ENCODE results near the gene PKP4.

The PKP4 gene

DNA sequence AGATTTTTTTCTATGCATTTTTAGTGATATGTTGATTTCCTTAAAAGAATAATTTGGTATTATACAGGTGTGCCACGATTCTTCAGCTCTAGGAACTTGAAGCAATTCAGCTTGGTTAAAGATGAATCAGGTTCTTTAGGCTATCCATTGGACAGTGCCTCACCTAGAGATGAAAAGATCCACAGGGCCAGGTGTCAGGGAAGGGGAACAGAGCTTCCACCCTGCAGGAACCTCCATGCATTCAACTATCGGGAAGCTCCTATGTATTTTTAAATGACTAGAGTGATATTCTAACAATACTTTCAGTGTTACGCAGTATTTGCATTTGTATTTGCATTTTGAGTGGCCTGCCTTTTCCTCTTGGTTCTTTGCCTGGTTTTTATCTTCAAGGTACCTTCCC is 40.2 kb downstream of the PKP4 start:
- no peak for DNase-seq (ENCODE audit: low read depth, low spot score)

DNA sequence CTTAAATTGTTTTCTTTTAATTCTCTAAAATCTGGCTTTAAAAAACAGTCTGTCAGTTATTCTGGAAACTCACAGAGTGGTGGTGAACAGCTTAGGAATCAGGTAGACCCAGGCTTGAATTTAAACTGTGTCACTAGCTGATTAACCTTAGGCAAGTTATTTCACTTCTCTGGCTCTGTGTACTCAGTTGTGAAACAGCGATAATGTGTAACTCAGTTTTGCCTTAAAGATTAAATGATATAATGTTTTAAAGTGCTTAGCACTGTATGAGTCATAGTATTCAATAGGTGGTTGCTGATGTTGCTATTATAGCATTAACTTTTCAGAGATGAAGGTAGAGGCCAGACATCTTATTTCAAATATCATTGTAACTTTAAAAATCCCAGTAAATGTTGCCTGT is 40.7 kb downstream of the PKP4 start:
- DNase-seq (ENCODE audit: low read depth, low spot score) = no peak

DNA sequence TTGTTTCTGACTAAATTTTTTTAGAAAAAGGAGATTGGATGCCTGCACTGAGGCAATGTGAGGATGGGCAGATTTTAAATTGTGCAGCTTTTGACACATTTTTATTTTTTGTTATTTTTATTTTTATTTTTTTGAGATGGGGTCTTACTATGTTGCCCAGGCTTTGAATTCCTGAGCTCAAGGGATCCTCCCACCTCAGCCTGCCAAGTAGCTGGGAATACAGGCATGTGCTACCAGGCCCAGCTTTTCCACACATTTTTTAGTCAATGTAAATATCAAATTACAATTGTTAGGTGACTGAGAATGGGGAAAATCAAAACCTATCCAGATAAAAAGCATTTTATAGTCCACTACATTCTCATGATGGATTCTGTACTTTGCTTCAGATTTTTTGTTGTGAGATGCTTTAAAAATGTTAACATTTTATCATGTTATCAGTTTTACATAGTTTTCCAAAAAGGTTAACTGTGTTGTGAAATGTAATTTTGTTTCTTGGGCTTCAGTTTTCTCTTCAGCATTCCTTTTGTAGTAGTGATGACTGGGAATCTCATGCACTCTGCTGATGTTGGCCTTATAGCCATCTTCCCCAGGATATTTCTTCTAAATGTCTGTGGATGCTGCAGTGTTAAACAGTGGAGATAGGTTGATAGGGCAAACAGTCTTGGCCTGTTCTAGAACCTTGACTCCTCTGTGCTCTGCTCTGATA is 41.4 kb downstream of the PKP4 start:
- DNase-seq (ENCODE audit: low read depth, low spot score) = no peak

DNA sequence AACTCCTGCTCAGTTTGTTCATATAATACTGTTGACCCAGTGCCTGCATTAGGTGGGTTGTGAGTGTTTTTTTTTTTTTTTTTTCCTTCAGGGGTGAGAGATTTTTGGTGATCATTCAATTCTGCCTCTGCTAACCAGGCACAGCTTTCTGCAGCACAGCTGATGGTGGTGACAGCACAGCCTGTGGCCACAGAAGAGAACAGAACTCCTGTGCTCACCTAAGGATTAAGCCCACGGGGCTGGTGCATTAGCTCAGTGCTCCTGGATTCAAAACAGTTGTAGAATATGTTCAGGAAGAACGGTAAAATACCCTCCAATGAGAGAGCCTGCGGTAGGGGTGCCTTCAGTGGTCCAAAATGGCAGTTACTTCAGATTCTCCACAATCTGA is 42.0 kb downstream of the PKP4 start:
- no peak for DNase-seq (ENCODE audit: low read depth, low spot score)

DNA sequence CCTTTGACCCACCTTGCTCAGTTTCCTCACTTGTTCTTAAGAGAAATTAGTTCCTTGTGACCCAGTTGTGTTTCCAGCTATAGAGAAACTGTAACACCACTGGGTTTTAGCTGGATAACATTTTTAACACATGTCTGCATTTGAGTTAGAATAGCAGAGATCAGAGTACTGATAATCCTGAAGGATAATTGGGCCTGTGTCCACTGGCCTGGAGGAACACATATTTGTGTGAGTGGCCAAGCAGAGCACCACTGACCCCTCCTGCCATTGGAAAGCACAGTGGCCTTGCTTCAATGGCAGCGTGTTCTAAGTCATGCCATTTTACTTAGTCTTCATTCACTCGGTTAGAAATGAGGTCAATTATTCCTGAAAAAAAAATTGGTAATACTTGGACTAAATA is 42.6 kb downstream of the PKP4 start:
- DNase-seq (ENCODE audit: low read depth, low spot score) = no peak

DNA sequence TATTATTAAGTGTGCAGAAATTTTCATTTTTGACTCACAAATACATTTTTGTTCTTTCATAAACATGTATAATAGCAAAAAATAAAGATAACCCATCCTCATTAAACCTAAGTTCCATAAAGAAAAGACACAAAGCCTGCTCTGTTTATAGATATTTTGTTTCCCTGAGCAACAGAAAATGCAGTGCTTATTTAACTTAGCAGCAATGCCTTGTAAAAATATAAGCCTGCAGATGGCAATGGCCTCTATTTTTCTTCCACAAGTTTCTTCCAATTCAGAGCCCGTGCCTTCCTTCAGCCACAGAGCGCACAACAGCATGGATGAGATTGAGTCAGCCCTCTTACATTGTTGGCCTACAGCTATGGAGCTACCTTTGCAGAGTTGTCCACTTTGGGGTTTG is 43.6 kb downstream of the PKP4 start:
- peak; percentile 8 for DNase-seq (ENCODE audit: low read depth, low spot score)

DNA sequence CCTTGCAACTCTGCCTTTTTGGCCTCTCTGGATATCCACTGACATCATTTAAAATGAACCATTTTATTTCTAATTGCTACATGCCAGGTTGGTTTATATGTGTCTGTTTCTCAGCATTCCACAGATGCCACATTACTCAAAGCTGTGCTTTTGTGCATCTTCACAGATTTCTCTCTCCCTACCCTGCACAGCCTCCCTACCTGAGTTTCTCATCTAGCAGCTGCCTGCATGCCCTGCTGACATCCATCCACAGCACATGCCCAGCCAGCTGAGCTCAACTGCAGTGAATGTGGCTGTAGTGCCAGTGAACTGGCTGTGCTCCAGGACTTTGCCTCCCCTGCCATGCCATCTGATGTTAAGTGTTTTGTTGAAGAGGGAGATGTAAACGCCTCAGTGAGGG is 44.5 kb downstream of the PKP4 start:
- DNase-seq (ENCODE audit: low read depth, low spot score) = no peak

DNA sequence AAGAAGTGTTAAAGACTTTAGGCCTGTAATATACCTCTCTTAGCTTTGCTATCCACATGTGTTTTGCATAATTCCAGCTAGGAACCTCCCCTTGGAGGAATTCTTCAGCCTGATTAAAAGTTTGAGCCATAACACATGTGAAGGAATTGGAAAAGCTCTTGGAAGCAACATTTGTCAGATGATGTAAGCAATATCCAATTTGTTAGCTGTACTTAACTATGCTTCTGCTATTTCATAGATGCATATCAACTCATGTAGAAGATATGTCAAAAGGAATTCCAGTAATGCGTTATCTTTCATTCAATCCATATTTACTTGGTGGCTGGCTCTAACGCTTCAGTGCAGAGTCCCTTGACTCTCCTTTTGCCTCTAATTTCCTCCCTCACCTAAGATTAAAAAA is 46.2 kb downstream of the PKP4 start:
- DNase-seq (ENCODE audit: low read depth, low spot score) = no peak

DNA sequence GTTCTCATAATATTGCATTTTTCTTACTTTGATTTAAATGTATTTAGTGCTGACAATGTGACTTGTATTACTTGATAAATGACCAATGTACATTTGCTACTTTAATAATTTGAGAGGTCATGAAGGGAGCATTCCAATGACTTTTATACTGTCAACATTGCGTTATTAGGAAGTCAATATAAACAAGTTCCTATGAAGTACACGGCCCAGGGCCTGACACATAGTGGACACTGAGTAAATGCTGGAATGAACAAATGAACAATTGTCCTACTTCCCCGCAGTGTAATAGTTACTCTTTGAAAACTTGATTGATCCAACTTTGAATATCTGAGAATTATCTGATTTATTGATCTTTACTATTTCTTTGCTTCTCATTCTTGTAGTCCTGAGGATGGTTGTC is 47.3 kb downstream of the PKP4 start:
- no peak for DNase-seq (ENCODE audit: low read depth, low spot score)

DNA sequence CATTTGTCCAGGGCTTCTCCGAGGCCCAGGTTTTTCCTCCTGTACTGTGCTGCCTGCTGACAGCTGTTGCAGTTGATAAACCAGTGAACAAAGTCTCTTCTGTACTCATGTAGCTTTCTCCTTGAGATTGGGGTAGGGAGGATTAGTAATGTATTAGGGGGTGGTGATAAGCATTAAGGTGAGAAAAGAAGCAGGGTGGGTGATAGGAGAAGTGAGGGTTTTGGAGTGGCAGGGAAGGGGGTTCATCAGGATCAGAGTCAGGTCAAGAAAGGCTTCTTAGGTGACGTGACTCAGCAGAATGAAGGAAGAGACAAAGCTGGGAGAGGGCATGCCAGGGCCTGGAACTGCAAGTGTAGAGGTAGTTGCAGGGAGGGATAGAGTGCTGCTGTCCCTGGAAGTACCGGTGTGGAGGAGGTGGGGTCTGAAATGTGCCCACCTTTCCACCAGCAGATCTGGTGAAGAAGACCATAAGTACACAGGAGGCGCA is 48.7 kb downstream of the PKP4 start:
- DNase-seq (ENCODE audit: low read depth, low spot score) = no peak

DNA sequence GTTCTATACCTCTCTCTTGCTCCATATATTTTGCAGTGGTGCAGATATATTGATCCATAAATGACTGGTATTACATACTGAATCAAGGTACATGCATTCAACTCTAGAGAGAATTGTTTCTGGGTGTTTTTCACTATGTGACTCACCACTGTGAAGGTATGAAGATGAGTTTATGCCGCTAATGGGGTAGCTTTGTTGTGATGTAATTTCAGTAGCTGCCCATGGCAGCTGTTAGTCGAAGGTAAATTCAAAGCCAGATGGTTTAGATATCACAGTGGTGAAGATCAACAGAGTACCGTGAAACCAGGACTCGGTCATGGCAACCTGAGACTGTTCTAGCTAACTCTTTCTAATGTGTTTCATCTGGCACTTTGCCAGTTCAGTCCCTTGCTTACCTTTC is 50.4 kb downstream of the PKP4 start:
- no peak for DNase-seq (ENCODE audit: low read depth, low spot score)

DNA sequence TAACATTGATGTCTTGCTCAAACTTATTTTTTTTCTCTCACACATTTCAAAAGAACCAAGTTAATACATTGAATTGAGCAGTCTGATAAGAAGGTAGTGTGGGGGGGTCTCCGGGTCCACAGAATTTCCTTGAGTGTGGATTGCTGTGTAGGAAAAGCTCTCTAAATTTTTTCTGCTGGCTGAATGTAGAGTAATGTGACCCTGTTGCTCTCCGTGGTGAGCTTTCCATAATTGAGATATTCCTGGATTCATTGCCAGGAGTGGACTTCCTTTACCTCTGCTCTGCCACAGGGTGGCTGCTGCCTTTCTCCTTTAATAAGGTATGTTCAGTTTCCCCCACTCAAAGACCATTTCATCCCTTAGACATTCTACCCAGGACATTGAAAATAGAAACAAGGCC is 50.9 kb downstream of the PKP4 start:
- DNase-seq (ENCODE audit: low read depth, low spot score) = no peak

DNA sequence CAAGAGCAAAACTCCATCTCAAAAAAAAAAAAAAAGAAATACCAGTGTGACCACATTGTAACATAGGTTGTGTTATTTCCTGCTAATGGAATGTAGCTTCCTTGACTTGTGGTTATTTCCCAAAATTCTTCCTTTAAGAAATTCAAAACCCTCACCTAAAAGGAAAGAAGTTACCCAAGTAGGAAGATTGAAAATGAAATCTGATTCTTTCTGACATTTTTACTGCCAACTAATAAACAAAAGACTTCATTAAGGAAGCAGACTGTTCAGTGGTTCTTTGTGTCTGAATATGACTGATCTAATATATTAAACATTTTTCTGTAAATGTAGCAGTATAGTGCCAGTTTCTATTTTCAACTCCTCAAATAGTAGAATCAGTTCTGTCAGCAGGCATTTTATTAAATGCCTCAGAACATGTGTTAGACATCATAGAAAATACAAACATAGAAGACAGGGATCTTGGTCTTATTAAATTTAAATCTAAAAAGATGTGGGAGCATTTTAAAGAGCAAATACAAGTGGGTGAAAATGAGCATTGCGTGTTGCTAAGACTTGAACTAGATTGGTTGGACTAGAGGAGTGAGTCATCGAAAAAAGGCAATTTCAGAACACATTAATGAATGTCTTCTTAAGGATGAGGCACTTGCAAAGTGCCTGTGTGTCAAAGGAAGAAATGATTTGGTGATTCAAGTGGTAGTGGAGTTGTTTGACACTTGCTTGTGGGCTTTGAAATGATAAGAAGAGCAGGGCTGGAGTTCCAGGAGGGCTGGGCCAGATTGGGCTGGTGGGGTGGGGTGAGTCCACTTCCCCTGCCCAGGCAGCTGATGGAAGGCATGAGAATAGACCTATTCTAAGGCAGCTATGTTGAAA is 53.4 kb downstream of the PKP4 start:
- DNase-seq (ENCODE audit: low read depth, low spot score) = no peak

DNA sequence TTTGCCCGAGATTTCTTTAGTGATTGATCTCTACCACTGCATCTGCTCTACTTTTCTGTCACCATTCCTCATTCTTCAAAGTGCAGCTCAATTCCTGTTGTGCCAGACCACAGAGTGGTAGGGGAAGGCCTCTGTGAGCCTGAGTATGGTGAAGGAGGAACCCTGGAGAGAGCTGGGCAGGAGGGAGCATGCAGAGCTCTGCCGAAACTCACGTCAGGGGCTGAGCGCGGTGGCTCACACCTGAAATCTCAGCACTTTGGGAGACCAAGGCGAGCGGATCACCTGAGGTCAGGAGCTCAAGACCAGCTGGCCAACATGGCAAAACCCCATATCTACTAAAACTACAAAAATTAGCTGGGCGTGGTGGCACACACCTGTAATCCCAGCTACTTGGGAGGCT is 54.1 kb downstream of the PKP4 start:
- no peak for DNase-seq (ENCODE audit: low read depth, low spot score)

DNA sequence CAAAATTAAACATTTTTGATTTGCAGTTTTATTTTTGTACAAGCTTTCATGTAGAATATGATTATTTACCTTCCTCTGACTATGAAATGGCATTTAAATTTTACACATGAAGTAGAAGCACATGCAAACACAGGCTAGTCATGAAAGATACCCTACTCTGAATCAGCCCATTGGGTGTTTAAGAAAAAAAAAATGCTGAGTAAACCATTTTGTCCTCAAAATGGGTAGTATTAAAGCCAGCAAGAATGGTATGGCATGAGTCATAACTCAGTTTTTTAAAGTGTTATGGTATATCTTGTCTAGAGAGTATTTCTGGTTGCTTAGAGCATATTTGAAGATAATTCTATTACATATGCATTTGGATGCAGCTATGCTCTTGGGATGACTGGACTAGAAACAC is 55.0 kb downstream of the PKP4 start:
- no peak for DNase-seq (ENCODE audit: low read depth, low spot score)

DNA sequence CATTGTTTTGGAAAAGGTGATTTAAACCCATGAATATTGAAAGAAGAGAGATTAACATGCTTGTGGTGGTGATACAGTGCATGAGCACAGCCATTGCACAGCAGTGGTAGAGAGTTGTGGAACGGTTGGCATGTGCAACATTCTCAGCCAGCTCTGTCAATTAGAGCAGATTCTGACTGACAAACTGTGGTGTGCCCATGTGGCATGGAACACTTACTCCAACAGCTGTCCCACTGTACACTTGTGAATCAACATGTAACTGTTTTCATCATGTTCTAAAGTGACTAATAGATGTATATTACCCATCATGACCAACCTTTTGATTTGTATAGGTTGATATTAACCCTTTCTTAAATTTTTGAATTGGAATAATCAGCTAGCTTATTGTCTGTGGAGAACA is 55.6 kb downstream of the PKP4 start:
- DNase-seq (ENCODE audit: low read depth, low spot score) = no peak

DNA sequence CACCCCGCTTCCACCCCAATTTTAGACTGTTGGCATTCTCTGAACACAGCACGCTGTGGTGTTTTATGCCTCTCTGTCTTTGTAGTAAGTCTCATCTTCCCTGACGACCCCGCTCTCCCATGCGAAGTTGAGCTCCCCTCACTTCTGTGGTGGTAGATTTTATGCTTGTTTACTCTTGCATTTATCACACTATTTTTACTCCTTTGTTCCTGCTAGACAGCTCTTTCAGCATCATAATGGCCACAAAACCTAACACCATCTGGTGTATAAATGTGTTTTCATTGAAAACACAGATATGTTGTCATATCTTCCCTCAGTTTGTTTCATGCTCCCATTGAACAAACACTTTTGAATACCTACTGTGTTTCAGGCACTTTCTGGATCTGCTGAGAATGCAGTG is 57.1 kb downstream of the PKP4 start:
- DNase-seq (ENCODE audit: low read depth, low spot score) = peak; percentile 24

DNA sequence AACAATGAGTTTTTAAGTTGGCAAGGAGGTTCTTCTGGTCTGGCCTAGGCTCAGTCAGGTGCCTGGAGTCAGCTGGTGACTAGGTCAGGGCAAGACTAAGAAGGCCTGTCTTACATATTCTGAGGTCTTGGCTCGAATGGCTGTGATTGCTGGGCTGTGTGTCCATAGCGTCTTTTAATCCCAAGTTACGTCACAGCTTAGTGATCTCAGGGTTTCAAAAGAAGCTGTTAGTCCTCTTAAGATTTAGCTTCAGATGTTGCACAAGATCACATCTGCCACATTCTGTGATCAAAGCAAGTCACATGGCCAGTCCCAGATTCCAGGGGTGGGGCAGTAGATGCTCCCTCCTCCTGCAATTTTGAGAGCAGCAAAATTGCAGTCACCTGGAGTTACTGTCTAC is 61.3 kb downstream of the PKP4 start:
- DNase-seq (ENCODE audit: low read depth, low spot score) = no peak

DNA sequence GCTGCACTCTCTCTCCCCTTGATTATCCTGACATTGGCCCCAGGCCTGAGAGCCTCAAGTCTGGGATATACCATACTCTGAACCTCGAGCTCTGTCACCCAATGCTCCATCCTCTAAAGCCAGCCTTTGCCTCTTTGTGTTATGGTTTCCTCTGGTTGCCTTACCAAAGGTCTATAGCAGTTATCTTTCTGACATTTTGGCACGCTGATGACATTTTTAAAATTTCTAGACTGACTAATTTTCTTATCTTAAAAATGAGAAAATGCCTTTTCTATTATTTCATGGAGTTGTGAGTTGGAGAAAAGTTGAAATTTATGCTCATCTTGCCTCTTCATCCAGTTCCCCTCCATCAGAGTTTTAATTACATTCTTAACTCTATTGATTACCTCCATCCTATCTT is 62.7 kb downstream of the PKP4 start:
- DNase-seq (ENCODE audit: low read depth, low spot score) = no peak

DNA sequence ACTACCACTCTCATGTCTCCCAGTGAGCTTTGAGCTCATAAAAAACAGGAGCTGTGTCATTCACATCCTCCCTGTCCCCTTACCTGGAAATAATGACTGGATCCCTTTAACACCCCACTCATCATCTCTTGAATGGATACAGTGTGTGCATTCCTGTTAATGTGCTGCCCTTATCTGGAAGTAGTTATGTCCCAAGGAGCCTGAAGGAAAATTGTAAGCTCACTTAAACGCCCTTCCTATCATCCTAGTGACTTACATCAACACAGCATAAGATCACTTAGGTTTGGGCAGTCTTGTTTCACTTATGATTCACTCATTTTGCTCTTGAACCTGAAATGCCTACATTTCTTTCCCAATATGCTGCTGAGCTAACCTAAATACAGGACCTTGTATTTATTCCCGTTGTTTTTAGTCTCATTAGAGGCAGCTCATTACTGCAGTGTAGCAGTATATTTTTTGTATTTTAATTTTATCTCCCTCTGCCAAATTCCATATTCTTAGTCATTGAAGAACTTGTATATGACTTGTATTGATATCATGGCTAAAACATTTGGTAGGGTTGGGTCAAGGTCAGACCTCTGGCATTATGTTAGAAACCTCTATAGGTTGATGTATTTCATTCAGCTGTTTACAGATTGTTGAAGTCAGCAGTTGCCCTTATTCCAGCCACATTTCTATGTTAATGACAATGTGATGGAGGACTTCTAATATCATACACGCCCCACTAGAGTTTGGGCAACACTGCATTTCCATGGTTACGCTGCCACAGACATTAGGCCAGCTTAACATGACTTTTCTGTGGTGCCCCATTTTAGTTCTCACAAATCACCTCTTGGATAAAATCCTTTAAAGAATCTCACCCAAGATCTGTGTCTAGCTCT is 72.9 kb downstream of the PKP4 start:
- no peak for DNase-seq (ENCODE audit: low read depth, low spot score)

DNA sequence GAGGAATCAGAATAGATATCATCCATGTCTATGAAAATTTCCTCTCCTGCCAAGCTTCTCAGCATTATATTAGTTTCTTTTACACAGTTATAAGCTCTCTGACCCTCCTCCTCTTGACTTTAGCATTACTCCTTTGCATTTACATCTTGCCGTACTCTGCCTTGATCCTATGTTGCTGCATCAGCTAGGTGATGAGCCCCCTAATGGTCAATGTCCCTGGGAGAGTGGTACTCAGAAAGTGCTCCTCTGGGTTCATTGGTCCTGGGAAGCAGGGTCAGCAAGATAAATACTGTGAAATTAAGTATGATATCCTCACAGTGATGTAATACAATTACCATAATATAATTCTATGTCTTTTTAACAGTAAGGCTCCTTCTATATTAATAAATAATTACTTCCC is 74.1 kb downstream of the PKP4 start:
- no peak for DNase-seq (ENCODE audit: low read depth, low spot score)

DNA sequence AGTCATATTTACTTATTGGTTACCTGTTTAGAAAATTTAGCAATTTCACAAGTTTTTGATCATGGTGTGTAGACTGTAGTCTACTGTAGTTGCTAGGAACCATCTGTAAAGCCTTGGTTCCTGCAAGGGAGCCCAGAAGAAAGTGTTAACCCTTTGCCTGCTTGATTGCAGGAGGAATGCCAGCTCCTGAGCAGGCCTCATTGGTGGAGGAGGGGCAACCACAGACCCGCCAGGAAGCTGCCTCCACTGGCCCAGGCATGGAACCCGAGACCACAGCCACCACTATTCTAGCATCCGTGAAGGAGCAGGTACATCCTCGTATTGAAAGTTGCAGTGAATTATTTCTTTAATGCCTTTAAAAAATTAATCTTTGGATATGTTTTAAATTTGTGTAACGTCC is 76.3 kb downstream of the PKP4 start:
- no peak for DNase-seq (ENCODE audit: low read depth, low spot score)

All from brain pericyte (primary cell).